ENCODE results near the gene TMPRSS2. TPM values are rescaled to one million over a fixed set of nuclear protein-coding genes. Genes with fewer than 3 reads are reported as not detected.
A peak's percentile ranks its signal among the peaks of the same experiment; 100 is the strongest.

Gene TMPRSS2
- total and polyA plus RNA-seq, 2 donors from 2014 or later = 32.8 to 55.0 TPM

DNA sequence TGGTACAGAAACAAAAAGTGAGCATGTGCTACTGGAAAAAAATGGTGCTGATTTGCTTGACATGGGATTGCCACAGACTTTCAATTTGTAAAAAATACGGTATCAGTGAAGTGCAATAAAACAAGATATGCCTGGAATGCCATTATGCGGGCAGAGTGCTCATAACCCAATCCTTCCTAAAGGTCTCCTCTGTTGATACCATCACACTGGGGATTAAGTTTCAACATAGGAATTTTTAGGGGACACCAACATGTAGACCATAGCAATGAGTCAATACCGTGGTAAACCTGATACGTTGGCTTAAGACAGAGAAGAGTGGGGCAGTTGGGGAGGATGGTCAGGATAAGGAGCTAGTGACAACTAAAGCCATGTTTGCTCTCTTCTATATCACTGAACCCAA, 61.4 kb downstream of the TMPRSS2 start:
- peaks cover 0 to 26% (median 2%) of the 10 kb centered on the region in 3 donors for H3K36me3 ChIP-seq (ENCODE audit: control insufficient read depth in 2 of 3, insufficient read depth in 3 of 3, low read length in 3 of 3)
- no peak for FAIRE-seq
- intact Hi-C loops (cut with DNase I) = no loop called here

GRCh38 chr21:41445465-41445862, 62.5 kb downstream of the TMPRSS2 start:
- intact Hi-C loops (cut with DNase I) = no loop called here

More for the DNA sequence above, 61.4 kb downstream of the TMPRSS2 start:
- no peaks in the 10 kb centered on the region for H3K9me3 ChIP-seq (ENCODE audit: control insufficient read depth in 2 of 3, insufficient read depth in 1 of 3, low read length in 3 of 3)
- H3K9ac ChIP-seq (ENCODE audit: low read length in 3 of 3) = no peak overlapping the region
- H3K27me3 ChIP-seq (ENCODE audit: control insufficient read depth, insufficient read depth, low read length) = no peaks in the 10 kb centered on the region
- no peak overlapping the region for H3K27ac ChIP-seq (ENCODE audit: low read depth in 2 of 2, low read length in 2 of 2)
- no peak for TF ChIP-seq CTCF (IDR thresholded peaks at IDR 0.05; ENCODE audit: borderline replicate concordance, extremely low read depth, insufficient read depth)
- no peak overlapping the region for H3K4me3 ChIP-seq (ENCODE audit: low read length in 3 of 3)
- H3K4me1 ChIP-seq (ENCODE audit: control insufficient read depth in 2 of 3, insufficient read depth in 2 of 3, low read depth in 1 of 3, low read length in 3 of 3) = no peaks in the 10 kb centered on the region
- peak in 1 of 5 donors; percentile 26 for DNase-seq

GRCh38 chr21:41444703-41445464, 63.1 kb downstream of the TMPRSS2 start:
- Histone ChIP-seq H3K27me3 (ENCODE audit: control insufficient read depth, insufficient read depth, low read length) (no peaks in the 10 kb centered on the region), H3K36me3 (ENCODE audit: control insufficient read depth in 2 of 3, insufficient read depth in 3 of 3, low read length in 3 of 3) (peaks cover 0 to 30% (median 6%) of the 10 kb centered on the region in 3 donors), H3K9ac (ENCODE audit: low read length in 3 of 3) (no peak overlapping the region), H3K4me1 (ENCODE audit: control insufficient read depth in 2 of 3, insufficient read depth in 2 of 3, low read depth in 1 of 3, low read length in 3 of 3) (no peaks in the 10 kb centered on the region), H3K4me3 (ENCODE audit: low read length in 3 of 3) (no peak overlapping the region), H3K27ac (ENCODE audit: low read depth in 2 of 2, low read length in 2 of 2) (no peak overlapping the region), H3K9me3 (ENCODE audit: control insufficient read depth in 2 of 3, insufficient read depth in 1 of 3, low read length in 3 of 3) (no peaks in the 10 kb centered on the region)
- intact Hi-C loops (cut with DNase I) = no loop called here
- DNase-seq (peak in 1 of 5 donors; percentile 54), FAIRE-seq (no peak)
- no peak for TF ChIP-seq CTCF (IDR thresholded peaks at IDR 0.05; ENCODE audit: borderline replicate concordance, extremely low read depth, insufficient read depth)

More at GRCh38 chr21:41445465-41445862, 62.5 kb downstream of the TMPRSS2 start:
- Histone ChIP-seq H3K9me3 (ENCODE audit: control insufficient read depth in 2 of 3, insufficient read depth in 1 of 3, low read length in 3 of 3) (no peaks in the 10 kb centered on the region), H3K27me3 (ENCODE audit: control insufficient read depth, insufficient read depth, low read length) (no peaks in the 10 kb centered on the region), H3K4me1 (ENCODE audit: control insufficient read depth in 2 of 3, insufficient read depth in 2 of 3, low read depth in 1 of 3, low read length in 3 of 3) (no peaks in the 10 kb centered on the region), H3K9ac (ENCODE audit: low read length in 3 of 3) (no peak overlapping the region), H3K4me3 (ENCODE audit: low read length in 3 of 3) (no peak overlapping the region), H3K36me3 (ENCODE audit: control insufficient read depth in 2 of 3, insufficient read depth in 3 of 3, low read length in 3 of 3) (peaks cover 0 to 32% (median 6%) of the 10 kb centered on the region in 3 donors), H3K27ac (ENCODE audit: low read depth in 2 of 2, low read length in 2 of 2) (no peak overlapping the region)
- TF ChIP-seq CTCF (IDR thresholded peaks at IDR 0.05; ENCODE audit: borderline replicate concordance, extremely low read depth, insufficient read depth) = no peak
- peak in 2 of 5 donors; percentile 64 to 76 for DNase-seq
- no peak for FAIRE-seq

Measured in kidney (tissue), 14 donors.